Esophagus muscularis mucosa (tissue), 3 donors: ENCODE results near the gene OR2T5.

Source experiments
- POLR2A ChIP-seq: fragments of 450-650 bp; IDR thresholded peaks from one replicate; pipeline ENCODE4 v1.6.1; 2017; ENCODE audit warnings: antibody characterized with exemption, moderate library complexity, mild to moderate bottlenecking, low read depth
- TF ChIP-seq, protein P1 (sequence below), 3 experiments: fragments of 200-600 bp in 2 of 3; fragments of 450-650 bp in 1 of 3; sonication (generic) in 2 of 3; IDR thresholded peaks; one replicate each; pipeline ENCODE4 v1.5.1; 2017 to 2019; ENCODE audit warnings: antibody characterized with exemption in 3 of 3, mild to moderate bottlenecking in 2 of 3, moderate library complexity in 1 of 3

DNA sequence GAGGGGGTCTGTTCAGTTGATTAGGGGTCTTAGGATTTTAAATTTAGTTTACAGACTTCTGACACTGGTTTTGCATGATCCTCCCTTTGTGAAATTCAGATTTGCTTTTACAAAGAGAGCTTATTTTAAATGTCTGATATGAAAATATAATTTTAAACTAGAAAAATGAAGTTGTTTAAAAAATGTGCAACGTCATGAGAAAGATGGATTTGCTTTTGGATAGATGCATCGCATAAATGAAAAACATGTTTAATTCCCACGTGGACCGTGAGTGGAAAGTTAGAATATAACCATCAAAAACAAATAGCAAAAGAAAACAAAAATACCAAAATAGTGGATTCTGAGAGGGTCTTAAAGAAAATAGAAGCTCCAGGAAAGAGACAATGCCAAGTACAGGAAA, 17.2 kb upstream of the OR2T5 start:
- TF ChIP-seq, protein P1, sequence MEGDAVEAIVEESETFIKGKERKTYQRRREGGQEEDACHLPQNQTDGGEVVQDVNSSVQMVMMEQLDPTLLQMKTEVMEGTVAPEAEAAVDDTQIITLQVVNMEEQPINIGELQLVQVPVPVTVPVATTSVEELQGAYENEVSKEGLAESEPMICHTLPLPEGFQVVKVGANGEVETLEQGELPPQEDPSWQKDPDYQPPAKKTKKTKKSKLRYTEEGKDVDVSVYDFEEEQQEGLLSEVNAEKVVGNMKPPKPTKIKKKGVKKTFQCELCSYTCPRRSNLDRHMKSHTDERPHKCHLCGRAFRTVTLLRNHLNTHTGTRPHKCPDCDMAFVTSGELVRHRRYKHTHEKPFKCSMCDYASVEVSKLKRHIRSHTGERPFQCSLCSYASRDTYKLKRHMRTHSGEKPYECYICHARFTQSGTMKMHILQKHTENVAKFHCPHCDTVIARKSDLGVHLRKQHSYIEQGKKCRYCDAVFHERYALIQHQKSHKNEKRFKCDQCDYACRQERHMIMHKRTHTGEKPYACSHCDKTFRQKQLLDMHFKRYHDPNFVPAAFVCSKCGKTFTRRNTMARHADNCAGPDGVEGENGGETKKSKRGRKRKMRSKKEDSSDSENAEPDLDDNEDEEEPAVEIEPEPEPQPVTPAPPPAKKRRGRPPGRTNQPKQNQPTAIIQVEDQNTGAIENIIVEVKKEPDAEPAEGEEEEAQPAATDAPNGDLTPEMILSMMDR (IDR thresholded peaks at IDR 0.05): no peak
- no peak for TF ChIP-seq POLR2A
